ENCODE measurements around the gene NRROS.
"Not testable (repeated sequence)": the region's sequence is repeated elsewhere in the genome, so short reads cannot be mapped to it uniquely, and the experiment has no call there.

NRROS gene

DNA sequence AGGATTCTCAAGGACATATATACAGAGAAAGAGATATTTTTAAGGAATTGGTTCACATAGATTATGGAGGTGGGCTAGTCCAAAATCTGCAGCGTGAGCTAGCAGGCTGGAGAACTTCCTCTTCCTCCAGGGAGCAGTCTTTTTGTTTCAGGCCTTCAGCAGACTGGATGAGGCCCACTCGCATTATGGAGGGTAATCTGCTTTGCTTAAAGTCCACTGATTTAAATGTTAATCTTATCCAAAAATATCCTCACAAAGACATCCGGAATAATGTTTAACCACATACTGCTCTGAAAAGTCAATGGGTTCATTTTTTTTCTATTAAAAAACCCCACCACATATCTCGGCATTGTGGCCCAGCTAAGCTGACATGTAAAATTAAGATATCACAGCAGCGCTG lies 22.2 kb upstream of the NRROS start:
- TF ChIP-seq, protein P1, sequence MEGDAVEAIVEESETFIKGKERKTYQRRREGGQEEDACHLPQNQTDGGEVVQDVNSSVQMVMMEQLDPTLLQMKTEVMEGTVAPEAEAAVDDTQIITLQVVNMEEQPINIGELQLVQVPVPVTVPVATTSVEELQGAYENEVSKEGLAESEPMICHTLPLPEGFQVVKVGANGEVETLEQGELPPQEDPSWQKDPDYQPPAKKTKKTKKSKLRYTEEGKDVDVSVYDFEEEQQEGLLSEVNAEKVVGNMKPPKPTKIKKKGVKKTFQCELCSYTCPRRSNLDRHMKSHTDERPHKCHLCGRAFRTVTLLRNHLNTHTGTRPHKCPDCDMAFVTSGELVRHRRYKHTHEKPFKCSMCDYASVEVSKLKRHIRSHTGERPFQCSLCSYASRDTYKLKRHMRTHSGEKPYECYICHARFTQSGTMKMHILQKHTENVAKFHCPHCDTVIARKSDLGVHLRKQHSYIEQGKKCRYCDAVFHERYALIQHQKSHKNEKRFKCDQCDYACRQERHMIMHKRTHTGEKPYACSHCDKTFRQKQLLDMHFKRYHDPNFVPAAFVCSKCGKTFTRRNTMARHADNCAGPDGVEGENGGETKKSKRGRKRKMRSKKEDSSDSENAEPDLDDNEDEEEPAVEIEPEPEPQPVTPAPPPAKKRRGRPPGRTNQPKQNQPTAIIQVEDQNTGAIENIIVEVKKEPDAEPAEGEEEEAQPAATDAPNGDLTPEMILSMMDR (IDR thresholded peaks at IDR 0.05; ENCODE audit: insufficient read depth, low read depth, low read length, missing control alignments): no peak
- no peak overlapping the region for H3K4me3 ChIP-seq (ENCODE audit: low read depth, low read length)
- DNase-seq (ENCODE audit: low read depth): no peak

- TF ChIP-seq, protein P1 (IDR thresholded peaks at IDR 0.05; ENCODE audit: insufficient read depth, low read depth, low read length, missing control alignments): no peak
- no peak overlapping the region for H3K4me3 ChIP-seq (ENCODE audit: low read depth, low read length)
- DNase-seq (ENCODE audit: low read depth): no peak
Observed at GRCh38 chr3:196619223-196619622, 20.3 kb upstream of the NRROS start.

GRCh38 chr3:196619627-196620026 lies 19.9 kb upstream of the NRROS start:
- DNase-seq (ENCODE audit: low read depth); H3K4me3 ChIP-seq (ENCODE audit: low read depth, low read length): not testable (repeated sequence)

DNA sequence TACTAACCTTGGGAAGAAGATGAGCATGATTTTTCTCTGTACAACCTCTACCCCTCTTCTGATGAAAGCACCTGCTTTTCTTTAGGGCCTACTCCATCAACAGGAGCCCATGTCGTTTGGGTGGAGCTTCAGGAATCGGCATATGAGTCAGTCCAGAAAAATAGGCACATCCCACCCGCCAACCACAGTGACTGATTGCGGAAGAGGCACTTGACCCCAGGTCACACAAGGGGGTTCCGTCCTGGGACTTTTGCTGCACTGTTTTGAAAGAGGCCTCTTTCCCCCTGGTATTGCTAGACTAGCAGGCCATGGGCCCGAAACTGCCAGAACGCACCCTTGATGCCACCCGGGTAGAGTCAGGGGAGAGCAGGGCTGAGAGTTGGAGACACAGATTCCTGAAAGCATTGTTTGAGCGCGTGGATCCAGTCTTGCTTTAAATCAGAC lies 19.3 kb upstream of the NRROS start:
- DNase-seq (ENCODE audit: low read depth): peak; percentile 81
- no peak overlapping the region for H3K4me3 ChIP-seq (ENCODE audit: low read depth, low read length)
- TF ChIP-seq, protein P1 (IDR thresholded peaks at IDR 0.05; ENCODE audit: insufficient read depth, low read depth, low read length, missing control alignments): no peak

- H3K4me3 ChIP-seq (ENCODE audit: low read depth, low read length): no peak overlapping the region
- TF ChIP-seq, protein P1 (IDR thresholded peaks at IDR 0.05; ENCODE audit: insufficient read depth, low read depth, low read length, missing control alignments): no peak
- DNase-seq (ENCODE audit: low read depth): no peak
Observed at GRCh38 chr3:196620684-196621083, 18.8 kb upstream of the NRROS start.

DNA sequence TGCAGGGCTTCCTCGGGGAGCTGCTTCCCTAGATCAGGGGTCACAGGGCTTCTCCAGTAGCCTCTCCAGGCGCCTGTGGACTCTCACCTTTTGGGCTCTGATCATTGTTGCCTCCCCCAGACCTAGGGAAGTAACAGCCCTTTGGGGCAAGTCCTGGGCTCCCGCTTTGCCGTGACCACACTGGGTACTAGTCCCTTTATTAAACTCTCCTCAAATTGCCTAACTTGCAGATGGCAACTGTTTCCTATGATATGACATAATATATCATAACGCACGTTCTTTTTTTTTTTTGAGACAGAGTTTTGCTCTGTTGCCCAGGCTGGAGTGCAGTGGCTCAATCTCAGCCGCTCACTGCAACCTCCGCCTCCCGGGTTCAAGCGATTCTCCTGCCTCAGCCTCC lies 17.9 kb upstream of the NRROS start:
- DNase-seq (ENCODE audit: low read depth): no peak

DNA sequence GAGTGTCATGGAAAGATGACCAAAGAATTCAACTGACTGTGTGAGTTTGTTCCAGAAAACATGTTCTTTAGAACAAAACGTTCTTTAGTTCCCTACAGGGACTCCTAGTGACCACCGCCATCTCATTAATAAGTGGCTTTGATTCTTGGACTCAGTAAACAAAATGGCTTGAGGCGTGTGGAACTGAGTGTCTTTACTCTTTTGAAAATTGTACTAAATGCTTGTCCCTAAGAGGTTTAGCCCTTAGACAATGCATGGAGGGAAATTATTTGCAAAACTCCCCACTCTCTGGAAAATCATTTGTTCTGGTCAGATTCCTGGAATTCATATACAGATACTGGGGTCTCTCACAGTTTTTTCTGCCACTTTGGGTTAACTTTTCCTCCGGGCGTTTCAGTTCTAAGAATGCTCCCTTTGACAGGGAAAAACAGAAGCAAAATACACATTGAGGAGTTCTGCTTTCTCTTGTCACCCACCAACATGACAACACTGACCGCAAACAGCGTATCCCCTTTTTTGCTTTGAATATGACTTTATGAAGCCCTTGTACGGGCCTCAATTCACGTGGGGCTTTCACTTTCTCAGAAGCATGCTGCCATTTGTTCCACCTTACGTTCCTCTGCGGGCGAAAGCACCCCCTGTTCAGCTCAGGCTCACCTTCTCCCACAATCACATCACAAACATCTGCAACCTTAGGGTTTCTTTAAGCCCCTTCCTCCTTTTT lies 15.3 kb upstream of the NRROS start:
- DNase-seq (ENCODE audit: low read depth): peak; percentile 75
- TF ChIP-seq, protein P1 (IDR thresholded peaks at IDR 0.05; ENCODE audit: insufficient read depth, low read depth, low read length, missing control alignments): no peak

More for the DNA sequence above, 17.9 kb upstream of the NRROS start:
- H3K4me3 ChIP-seq (ENCODE audit: low read depth, low read length): no peak overlapping the region
- TF ChIP-seq, protein P1 (IDR thresholded peaks at IDR 0.05; ENCODE audit: insufficient read depth, low read depth, low read length, missing control alignments): no peak

More for the DNA sequence above, 15.3 kb upstream of the NRROS start:
- no peak overlapping the region for H3K4me3 ChIP-seq (ENCODE audit: low read depth, low read length)

All from GM12865 (cell line).